HL-60/S4 treated with phorbol 12-myristate 13-acetate at 8.2 ng/mL for 4 days and 3 days (cell line): ENCODE measurements around the gene RAB26.
"Not testable (repeated sequence)": the region's sequence is repeated elsewhere in the genome, so short reads cannot be mapped to it uniquely, and the experiment has no call there.

Source experiments
- in situ Hi-C: fragments of 300-500 bp; cut with MboI; formaldehyde crosslinking; loops from 2 replicates; pipeline ENCODE4 v1.15.0; 2022; ENCODE audit warnings: low sequenced_read_pairs

The RAB26 gene

GRCh38 chr16:2194166-2194834, 45.9 kb downstream of the RAB26 start:
- in situ Hi-C loops, result no loop called here

- in situ Hi-C loops, result no loop called here
Measured at GRCh38 chr16:2194852-2195321, 46.5 kb downstream of the RAB26 start.

- in situ Hi-C loops, result no loop called here
Measured at GRCh38 chr16:2195322-2196161, 47.1 kb downstream of the RAB26 start.

GRCh38 chr16:2196162-2196980, 47.9 kb downstream of the RAB26 start, which contains the start of gene CASKIN1:
Gene CASKIN1, minus strand, starts transcription at chr16:2196605. Its CDS starts 173 bp downstream, at chr16:2196432.
- in situ Hi-C loops, result no loop called here

DNA sequence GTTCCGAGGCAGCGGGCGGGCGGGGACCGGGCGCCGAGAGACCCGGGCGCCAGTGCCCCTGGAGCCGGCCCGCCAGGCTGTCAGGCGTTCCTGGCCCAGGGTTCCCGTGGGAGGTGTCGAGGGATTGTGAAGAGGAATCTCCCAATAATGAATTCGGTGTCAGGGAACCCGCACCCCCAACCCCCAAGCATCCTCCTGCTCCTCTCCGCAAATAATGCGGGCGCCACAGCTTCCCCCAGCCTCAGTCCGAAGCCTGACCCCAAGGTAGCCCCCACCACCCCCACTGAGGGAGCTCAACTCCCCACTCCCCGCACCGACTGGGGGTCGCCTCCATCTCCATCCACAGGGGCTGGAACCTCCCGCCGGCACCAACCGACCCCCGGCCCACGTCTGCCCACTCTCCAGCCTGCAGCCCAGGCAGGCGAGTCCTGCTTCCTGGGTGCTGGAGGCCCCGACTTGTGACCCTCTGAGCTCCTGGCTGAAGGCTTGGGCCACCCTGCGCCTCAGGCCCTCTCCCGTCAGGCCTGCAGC, 48.6 kb downstream of the RAB26 start:
- in situ Hi-C loops, result no loop called here

GRCh38 chr16:2197765-2198164, 49.3 kb downstream of the RAB26 start:
- in situ Hi-C loops, result no loop called here

GRCh38 chr16:2198283-2198682, 49.9 kb downstream of the RAB26 start:
- in situ Hi-C loops, result no loop called here

GRCh38 chr16:2199095-2199494, 50.7 kb downstream of the RAB26 start:
- in situ Hi-C loops, result no loop called here

DNA sequence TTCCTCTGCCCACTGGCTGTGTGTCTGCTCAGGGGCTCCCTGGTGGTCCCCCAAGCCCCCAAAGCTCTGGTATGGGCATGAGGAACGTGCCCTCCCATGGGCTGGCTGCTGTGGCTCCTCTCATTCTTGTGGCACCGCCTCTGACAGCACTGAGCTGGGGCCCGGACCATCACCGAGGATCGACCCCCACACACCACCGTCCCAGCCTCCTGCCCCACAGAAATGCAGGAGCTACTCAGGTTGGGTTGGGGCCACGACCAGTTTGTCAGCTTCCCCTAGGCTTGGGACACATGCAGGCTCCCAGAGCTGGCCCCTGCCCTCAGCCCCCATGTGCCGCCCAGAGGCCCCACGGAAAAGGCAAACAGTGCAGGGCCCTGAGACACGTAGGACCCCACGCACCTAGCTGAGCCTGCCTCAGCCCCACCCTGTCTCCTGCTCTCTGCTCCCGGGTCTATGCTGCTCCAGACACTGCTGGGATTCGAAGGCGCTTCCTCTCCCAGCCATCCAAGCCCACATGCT, 51.3 kb downstream of the RAB26 start:
- in situ Hi-C loops, result no loop called here

GRCh38 chr16:2200313-2200712, 51.9 kb downstream of the RAB26 start:
- in situ Hi-C loops, result no loop called here

DNA sequence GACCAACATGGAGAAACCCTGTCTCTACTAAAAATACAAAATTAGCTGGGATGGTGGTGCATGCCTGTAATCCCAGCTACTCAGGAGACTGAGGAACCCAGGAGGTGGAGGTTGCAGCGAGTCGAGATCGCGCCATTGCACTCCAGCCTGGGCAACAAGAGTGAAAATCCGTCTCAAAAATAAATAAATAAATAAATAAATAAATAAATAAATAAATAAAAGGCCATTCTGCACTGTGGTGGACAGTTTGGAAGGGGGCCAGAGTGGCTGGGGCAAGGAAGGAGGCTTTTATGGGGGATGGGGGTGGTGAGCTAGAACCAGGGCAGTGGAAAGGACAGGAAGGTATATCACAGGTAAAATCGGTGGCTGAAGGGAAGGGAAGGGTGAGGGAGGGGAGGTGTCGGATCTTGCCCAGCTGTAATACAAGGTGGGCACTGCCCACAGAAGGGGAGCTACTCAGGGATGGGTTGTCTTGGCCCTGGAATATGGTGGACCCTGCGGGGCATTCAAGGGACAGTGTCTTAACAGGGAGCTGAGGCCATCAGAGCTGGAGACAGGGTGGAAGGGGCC, 54.8 kb downstream of the RAB26 start:
- in situ Hi-C loops, result not testable (repeated sequence)
